DOHH2 (cell line): ENCODE measurements around the gene PXT1.

ENCODE experiments used
- EZH2phosphoT487 ChIP-seq: fragments of 200-600 bp; sonication (generic); IDR thresholded peaks from 2 replicates; pipeline ENCODE4 v1.6.1; 2017; ENCODE audit warnings: borderline replicate concordance, mild to moderate bottlenecking, antibody characterized with exemption, low read length, moderate library complexity, mixed read lengths
- TF ChIP-seq, protein P1 (sequence below): fragments of 200-600 bp; sonication (generic); IDR thresholded peaks from one replicate; pipeline ENCODE4 v1.5.1; 2014; ENCODE audit warnings: antibody characterized with exemption, mild to moderate bottlenecking, low read depth, low read length; ENCODE audit not compliant: poor library complexity, severe bottlenecking

DNA sequence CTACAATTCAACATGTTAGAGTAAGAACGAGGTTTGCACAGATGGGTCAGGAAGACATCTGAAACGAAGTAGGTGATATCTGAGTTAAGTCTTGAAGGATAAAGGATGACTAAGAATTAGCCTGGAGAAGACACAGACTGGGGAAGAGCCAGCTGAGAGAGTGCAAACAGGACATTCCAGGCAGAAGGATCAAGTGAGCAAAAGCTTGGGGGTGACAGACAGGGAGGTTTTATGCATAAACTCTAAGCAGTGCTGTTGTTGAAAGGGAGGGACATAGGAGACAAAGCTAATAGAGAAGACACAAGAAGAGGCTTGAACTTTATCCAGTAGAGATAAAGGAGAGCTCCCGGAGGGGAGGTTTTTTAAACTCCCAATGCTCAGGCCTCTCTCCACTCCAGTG lies 40.2 kb downstream of the PXT1 start:
- TF ChIP-seq, protein P1, sequence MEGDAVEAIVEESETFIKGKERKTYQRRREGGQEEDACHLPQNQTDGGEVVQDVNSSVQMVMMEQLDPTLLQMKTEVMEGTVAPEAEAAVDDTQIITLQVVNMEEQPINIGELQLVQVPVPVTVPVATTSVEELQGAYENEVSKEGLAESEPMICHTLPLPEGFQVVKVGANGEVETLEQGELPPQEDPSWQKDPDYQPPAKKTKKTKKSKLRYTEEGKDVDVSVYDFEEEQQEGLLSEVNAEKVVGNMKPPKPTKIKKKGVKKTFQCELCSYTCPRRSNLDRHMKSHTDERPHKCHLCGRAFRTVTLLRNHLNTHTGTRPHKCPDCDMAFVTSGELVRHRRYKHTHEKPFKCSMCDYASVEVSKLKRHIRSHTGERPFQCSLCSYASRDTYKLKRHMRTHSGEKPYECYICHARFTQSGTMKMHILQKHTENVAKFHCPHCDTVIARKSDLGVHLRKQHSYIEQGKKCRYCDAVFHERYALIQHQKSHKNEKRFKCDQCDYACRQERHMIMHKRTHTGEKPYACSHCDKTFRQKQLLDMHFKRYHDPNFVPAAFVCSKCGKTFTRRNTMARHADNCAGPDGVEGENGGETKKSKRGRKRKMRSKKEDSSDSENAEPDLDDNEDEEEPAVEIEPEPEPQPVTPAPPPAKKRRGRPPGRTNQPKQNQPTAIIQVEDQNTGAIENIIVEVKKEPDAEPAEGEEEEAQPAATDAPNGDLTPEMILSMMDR = no peak
- TF ChIP-seq EZH2phosphoT487 = no peak
